Raji (cell line): ENCODE results near the gene STARD7.

Experiments used
- POLR2A ChIP-seq: IDR thresholded peaks from 2 replicates; pipeline ENCODE4 v1.6.1; 2011; ENCODE audit warnings: low read depth, low read length, control low read depth; ENCODE audit not compliant: insufficient read depth

The STARD7 gene

DNA sequence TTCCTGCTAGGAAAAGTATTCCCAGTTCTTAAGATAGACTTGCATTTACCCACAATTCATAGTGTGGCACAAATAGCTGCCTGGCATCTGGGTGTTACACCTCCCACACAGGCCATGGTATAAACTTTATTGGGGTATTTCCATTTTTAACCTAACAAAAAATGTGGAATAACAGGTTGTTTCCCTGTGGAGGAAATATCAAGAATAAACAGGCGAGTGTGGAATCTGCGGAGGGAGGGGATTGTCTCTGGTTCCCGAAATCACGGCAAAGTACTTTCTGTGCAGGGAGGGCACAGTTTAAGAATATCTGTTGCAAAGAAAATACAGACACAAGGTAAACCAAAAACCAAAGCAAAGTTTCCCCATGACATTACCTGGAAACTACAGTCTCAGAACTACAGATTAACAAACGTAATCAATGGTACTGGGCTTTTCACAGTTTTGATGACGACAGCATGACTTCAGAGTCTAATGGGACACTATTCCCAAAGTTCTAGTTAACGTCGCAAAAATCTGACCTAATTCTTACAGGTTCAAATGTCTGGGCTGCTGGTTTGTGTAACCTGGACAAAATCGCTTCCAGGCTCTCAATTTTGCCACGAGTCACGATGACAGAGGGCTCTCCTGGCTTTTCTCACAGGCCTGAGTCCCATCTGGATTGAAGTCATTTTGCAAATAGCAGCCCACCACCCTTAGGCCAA, 1.4 kb downstream of the STARD7 start:
- no peak for TF ChIP-seq POLR2A

DNA sequence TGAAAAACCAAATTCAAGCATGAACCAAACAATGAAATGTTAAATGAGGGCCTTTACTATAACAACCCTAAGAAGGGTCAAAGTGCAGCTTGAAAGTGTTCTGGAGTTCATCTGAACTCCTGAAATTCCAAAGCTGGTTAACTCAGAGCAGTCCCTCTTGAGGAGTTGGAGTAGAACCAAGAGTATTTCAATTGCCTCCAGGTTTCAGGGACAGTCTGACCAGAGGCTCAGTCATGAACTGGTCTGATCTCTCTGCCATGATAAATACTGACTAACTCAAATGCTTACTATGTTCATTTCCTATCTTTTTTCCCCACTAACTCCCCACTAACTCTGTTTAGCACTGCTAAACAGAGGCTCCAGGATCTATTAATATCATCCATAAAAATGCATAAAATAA, 2.7 kb downstream of the STARD7 start:
- TF ChIP-seq POLR2A = no peak

DNA sequence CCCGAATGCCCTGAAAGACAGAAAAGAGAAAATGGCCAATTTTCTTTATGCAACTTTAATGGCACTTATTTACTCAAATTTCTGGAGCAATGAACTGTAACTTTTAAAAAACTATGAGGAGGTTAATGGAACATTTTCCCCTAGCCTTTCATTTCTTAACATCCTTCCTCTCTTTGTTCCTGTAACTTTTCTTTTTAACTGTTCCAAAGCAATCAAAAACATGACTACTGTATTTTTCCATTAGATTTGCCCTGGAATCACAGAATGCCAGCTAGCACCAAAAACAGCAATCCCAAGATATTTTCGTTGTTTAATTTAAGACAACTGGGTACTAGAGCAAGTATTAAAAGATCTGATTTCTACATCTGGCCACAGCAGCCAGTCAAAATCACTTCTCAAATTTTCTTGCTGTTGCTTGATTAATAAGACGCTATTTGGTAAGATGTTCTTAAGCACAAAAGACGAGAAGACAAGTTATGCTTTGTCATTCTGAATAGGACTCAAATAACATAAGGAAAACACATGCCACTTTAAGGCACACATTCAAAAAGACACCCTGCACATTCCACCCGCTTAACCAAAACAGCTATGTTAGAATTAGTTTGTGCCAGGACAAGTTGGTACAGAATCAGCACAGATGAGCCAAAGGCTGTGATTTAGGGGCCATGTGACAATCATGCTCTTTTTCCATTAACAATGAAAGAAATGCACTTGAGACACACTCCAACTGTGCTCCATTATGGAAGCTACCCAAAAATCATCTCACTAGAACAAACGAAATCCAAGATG, 3.6 kb downstream of the STARD7 start:
- no peak for TF ChIP-seq POLR2A

DNA sequence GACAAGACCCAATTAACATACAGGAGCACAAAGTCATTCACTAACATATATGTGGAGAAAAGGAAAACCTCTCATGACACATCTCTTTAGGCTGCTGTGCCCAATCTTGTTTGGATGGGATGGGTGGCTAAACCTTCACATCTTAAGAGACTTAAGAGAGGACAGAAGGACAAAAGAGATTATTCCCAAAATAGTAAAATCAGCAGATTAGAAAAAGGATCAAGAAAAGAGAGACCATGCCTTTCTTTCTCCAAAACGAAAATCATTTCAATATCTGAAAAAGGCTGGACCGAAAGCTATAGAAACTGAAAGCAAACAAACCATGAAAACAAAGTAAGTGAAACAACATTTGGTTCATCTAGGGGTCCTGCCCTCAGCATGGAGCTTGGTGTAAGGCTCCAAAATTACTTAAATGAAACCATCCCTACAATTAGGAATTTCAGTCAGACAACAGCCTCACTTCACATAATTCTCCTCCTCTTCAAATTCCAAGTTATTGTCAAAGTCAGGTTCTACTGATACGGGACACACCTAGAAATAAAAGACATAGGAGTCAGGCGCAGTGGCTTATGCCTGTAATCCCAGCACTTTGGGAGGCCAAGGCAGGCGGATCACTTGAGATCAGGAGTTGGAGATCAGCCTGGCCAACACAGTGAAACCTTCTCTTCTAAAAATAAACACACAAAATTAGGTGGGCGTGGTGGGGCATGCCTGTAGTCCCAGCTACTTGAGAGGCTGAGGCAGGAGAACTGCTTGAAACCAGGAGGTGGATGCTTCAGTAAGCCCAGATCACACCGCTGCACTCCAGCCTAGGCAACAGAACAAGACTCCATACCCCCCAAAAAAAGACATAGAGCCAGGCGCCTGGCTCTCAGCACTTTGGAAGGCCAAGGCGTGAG, 5.2 kb downstream of the STARD7 start:
- TF ChIP-seq POLR2A = no peak

DNA sequence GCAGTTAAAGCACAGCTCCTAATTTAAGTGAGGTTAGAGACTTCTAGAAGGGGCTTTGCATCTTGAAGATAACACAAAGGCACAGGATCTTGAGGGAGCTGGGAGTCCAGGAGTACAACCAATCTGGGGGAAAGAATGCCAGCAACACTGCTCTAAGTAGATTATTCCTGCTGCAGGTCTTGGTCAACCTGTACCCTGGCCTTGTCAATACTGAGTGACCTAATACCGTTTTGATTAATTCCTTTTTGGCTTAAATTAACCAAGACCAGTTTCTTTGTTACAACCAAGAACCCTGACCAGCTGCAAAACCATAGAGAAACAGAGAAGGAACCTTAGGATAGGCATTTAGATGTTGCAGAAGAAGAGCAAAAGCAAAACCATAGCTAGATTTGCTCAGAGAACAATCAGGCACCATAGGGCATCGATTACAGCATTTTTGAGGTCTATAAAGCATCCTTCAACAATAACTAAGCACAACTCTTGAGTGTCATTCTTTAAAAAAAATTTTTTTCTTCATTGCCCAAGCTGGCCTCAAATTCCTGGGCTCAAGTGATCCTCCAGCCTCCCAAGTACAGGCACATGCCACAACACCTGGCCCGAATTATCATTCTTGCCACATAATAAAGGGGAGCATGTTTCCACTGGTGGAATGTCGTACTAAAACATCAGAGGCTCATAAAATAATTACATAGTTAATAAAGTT, 6.3 kb downstream of the STARD7 start:
- no peak for TF ChIP-seq POLR2A

DNA sequence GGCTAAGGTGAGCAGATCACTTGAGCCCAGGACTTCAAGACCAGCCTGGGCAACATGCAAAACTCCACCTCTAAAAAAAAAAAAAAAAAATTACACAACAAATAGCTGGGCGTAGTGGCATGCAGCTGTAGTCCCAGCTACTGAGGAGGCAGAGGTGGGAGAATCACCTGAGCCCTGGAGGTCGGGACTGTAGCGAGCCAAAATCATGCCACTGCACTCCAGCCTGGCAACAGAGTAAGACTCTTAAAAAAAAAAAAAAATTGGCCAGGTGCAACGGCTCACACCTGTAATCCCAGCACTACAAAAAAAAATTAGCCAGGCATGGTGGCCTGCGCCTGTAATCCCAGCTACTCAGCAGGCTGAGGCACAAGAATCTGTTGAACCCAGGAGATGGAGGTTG, 7.3 kb downstream of the STARD7 start:
- no peak for TF ChIP-seq POLR2A

DNA sequence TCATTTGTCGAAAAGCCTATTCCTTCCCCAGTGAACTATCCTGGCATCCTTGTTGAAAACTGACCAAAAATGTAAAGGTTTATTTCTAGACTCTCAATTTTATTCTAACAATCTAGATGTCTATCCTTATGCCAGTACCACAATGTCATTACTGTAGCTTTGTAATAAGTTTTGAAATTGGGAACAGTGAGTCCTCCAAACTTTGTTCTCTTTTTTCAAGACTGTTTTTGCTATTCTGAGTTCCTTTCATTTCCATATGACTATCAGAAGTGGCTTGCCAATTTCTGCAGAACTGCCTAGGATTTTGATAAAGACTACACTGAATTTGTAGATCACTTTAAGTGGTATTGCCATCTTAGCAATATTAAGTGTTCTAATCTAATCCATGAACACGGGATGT, 9.7 kb downstream of the STARD7 start:
- TF ChIP-seq POLR2A = no peak

DNA sequence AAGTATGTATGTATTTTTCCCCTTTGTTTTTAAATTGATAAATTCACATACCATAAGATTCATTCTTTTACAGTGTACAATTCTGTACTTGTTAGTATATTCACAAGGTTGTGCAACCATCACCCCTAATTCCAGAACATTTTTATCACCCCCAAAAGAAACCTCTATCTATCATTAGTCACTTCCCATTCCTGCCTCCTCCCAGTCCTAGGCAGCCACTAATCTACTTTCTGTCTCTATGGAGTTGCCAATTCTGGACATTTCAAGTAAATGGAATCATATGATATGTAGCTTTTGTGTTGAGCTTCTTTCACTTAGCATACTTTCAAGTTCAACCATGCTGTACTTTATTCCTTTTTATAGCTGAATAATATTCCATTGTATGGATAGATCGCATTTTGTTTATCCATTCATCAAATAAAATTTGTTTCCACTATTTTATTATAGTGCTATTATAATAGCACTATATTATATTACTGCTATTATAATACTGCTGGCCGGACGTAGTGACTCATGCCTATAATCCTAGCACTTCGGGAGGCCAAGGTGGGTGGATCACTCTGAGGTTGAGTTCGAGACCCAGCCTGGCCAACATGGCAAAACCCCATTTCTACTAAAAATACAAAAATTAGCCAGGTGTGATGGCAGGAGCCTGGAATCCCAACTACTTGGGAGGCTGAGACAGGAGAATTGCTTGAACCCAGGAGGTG, 10.9 kb downstream of the STARD7 start:
- TF ChIP-seq POLR2A = no peak

DNA sequence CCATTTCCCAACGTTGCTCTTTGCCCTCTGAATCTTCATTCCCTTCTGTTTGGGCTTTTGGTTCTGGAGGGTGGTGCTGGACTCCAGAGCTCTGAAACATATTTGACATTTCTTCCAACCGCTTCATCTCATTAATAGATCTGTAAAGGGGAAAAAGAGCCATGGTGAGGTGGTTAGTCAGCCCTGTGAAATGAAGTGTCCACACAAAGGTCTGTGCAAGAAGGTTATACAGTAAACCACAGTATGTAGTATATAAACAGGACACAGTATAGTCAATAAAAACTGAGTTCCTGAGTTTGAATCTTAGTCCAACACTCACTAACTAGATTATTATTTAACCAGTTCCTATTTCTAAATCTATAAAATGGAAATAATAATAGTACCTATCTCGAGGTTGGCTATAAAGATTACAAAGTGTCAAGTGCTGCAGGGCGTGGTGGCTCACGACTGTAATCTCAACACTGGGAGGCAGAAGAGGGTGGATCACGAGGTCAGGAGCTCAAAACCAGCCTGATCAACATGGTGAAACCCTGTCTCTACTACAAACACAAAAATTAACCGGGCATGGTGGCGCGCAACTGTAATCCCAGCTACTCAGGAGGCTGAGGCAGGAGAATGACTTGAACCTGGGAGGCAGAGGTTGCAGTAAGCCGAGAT, 13.1 kb downstream of the STARD7 start:
- no peak for TF ChIP-seq POLR2A

DNA sequence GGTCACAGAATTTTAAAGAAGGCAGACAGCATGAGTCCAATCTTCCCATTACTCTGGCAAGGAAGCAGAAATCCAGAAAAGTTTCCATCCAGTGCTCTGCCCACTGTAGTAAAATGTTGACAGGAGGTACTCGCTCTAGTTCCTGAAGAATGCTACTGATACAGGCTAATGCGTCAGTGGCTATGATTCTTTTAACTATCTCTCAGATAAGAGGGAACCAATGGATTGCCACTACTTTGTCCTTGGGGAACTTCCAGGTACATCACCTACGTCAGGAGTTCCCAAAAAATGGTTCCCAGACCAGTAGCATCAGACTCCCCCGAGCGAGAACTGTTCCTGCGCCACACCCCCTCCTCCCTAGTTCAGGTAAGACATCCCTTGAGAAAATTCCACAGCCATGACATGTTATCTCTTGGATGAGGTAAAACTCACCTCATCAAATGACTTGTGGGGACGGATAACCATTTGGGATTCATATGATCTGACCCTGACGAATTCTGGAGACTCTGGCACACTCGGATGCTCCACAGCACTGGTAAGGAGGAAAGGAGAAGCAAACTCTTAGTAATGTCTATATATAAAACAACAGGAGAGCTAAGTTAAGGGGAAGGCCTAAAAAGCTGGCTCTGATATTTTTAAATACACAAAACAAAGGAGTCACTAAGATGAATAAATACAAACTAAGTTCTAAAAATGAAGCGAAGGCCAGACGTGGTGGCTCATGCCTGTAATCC, 16.5 kb downstream of the STARD7 start:
- no peak for TF ChIP-seq POLR2A

DNA sequence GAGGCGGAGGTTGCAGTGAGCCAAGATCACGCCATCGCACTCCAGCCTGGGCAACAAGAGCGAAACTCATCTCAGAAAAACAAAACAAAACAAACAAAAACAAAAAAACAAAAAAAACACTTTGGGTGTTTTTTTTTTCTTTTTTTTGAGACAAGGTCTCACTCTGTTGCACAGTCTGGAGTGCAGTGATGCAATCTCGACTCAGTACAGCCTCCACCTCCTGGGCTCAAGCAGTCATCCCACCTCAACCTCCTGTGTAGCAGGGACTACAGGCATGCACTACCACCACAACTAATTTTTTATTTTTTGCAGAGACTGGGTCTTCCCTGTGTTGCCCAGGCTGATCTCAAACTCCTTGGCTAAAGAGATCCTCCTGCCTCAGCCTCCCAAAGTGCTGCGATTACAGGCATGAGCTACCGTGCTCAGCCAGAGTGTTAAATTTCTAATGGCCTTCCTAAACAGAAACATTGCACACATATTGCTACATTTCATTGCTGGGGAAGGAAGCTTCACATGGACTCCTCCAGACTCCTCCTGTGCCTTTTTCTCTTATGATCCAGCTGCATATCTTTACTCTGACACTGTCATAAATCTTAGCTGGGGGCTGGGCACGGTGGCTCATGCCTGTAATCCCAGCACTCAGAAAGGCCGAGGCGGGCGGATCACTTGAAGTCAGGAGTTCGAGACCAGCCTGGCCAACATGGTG, 19.7 kb downstream of the STARD7 start:
- TF ChIP-seq POLR2A = no peak

DNA sequence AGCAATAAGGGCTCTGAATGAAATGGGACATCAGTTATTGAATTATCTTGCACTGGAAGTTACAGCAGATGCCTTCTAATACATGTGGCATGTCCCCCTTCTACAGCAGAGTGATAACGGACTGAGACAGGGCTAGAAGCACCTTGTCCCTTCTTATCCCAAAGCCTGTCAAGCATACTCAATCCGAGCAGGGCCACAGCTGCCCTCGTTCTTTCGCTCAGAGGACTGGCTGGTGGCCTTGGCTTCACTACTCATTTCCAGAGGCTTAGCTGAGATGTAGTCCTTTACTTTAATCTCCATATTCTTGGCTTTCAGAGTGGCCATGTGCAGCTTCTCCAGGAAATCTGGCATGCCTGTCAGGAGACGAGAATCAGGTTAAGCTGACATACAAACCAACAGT, 22.1 kb downstream of the STARD7 start:
- no peak for TF ChIP-seq POLR2A

DNA sequence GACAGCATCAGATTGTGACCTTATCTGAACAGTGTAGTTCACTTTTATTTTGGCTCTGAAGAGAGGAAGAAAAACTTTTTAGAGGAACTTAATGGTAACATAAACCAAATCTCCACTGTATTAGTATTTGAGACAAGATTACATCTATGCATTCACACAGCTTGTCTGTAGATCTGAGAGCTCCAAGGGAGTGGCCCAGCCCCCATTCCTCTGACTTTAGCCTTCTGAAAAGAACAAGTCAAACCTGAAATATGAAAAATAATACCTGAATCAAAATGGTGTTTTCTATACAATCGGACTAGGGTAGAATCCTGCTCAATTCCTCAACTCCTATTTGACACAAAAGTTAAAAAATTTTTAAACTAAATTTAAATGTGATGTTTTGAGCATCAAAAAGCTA, 23.1 kb downstream of the STARD7 start:
- no peak for TF ChIP-seq POLR2A
